SKM-1 (cell line): Measurements from ENCODE around the gene C19orf25.
"Not testable (repeated sequence)": the region's sequence is repeated elsewhere in the genome, so short reads cannot be mapped to it uniquely, and the experiment has no call there.

Experiments used
- DNase-seq: peaks from one replicate; lab custom pipeline; 2025; ENCODE audit not compliant: unreplicated experiment; lab: John Stamatoyannopoulos, UW

The C19orf25 gene

DNA sequence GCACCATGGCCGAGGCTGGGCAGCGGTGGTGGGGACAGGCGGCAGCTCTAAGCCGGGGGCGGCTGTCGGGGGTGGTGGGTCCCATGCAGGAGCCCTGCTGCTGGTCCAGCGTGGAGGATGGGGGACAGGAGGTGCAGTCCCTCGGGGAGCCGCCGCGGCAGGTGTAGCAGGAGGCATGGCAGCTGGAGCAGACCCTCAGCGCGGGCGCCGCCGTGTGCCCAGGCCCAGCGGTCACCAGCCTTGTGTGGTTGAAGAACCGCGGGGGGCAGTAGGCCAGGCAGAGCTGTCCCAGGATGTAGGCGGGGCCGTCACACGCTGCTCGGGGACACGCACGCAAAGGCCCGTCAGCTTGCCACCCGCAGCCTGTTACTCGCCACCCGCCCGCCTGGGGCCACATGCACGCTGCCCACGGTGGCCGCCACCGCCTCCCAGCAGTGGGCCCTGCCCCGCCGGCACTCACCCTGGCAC, 2.9 kb upstream of the C19orf25 start:
- DNase-seq = no peak

DNA sequence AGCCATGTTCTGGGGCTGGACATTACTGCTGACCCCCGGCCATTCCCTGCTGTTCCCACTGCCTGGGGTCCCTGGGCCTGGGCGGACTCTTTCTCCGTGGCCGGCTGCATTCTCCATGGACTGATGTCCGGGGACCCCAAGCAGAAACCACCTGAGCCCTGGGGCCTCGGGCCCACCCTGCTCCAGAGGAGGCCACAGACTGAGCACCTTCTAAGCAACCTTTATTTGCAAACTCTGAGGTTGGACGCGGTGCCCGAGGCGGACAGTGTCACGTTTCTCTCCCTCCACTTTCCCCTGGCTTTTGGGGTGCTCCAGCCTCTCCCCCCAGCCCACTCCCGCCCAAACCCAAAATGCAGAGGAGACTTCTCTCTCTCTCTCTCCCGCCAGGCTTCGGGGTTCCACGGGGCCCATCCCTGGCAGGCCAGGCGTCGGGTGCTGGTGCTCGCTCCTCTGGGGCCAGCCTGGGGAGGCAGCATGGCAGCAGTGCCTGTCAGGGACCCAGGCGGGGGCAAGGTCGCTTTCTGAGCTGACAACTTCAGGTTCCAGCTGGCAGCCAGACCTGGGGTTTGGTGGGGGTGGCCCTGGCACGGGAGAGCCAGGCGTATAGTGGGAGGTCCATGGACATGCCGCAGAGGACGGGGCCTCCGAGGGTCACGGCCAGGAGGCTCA, 2.3 kb upstream of the C19orf25 start:
- DNase-seq = no peak

DNA sequence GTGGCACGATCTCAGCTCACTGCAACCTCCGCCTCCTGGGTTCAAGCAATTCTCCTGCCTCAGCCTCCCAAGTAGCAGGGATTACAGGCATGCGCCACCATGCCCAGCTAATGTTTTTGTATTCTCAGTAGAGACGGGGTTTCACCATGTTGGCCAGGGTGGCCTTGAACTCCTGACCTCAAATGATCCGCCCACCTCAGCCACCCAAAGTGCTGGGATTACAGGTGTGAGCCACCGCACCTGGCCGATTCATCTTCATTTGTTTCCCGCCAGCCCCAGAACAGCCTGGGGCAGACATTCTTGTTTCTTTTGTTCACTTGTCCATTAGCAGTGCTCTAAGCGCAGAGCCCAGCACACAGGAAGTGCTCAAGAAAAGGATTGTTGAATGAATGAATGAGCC, 2.0 kb downstream of the C19orf25 start:
- not testable (repeated sequence) for DNase-seq

- DNase-seq = no peak
Measured at GRCh38 chr19:1475751-1476437, 3.1 kb downstream of the C19orf25 start.

DNA sequence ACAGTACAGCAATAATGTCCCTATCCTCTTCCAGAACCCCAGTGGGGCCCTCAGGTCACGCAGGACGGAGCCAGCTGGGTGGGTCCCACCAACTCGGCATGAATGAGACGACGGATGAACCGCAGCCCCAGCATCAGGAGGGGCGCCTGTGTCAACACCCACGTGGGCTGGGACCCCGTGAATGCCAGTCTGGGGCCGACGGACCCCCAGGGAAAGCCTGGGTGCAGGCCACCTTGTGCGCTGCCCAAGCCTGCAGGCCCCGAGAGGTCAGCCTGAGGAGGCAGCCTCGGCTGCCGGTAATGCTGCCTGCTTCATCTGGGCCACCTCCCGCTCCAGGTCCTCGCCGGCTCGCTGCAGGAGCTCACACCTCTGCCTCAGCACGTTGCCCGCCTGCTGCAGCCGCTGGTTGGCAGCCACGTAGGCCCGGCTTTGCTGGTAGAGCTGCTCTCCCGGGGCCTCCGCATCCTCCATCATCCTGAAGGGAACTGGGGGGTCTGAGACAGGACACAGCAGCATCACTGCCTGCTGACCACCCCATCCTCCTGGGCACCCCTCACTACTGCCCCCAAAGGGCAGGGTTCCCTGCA, 4.2 kb downstream of the C19orf25 start:
- no peak for DNase-seq

DNA sequence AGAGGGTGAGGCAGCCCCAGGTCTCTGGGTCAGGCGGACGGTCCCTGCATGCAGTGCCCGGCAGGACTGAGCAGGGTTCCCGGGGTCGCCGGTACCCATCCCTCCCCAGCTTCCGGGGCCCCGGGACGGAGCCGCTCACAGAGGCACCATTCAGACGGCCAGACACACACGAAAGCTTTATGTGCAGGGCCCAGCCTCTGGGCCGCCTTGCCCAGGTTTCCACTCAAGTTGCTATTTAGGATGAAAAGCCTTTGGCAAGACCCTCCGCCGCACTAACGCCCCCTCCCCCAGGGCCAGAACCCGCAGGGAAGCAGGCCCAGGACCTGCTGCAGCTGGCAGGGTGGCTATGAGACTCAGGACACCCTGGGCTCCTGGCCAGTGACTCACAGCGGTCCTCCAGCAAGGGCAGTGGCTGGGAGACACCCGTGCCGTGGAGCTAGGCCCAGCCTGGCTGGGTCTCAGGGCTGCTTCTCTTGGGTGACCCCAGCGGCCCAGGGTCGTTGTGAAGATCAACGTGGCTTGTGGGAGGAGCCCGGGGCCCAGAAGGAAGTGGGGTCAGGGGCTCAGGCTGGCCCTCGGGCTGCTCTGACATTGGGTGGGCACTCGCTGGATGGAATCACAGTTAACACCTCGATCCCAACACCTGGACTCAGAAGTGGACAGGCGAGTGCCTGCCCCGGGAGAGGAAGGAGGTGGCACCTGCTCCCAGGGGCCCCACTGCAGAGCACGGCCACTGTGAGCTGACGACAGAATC, 4.8 kb downstream of the C19orf25 start:
- no peak for DNase-seq

- no peak for DNase-seq
Measured at GRCh38 chr19:1473085-1473851, 5.7 kb downstream of the C19orf25 start.

GRCh38 chr19:1472231-1473084, 6.6 kb downstream of the C19orf25 start:
- DNase-seq = no peak

DNA sequence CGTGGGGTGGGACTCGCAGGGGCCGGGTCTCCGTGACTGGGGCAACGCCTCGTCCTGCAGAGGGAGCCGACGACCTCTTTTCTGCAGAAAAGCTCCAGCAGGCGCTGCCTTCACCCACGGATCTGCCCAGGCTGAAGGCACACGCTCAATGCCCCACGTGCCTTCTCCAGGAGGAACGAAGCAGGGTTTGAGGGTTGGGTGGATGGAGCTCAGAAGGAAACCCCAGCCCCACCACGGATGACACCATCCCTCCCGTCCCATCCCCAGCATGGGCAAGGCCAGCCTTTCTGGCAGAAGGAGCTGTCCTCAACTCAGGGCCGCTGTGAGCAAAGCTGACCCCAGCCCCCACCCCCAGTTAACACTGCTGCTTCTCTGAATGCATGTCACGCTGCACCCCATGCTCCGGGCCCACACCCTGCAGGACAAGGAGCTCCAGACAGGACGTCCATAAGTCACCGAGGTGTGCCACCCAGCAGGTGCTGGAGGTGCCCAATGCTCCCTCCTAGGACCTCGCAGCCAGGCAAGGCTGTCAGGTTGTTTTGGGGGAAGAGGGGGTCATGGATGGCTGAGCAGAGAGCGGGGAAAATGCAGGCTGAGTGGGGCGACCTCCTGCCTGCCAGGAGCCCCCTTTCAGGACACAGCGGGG, 7.4 kb downstream of the C19orf25 start:
- no peak for DNase-seq

DNA sequence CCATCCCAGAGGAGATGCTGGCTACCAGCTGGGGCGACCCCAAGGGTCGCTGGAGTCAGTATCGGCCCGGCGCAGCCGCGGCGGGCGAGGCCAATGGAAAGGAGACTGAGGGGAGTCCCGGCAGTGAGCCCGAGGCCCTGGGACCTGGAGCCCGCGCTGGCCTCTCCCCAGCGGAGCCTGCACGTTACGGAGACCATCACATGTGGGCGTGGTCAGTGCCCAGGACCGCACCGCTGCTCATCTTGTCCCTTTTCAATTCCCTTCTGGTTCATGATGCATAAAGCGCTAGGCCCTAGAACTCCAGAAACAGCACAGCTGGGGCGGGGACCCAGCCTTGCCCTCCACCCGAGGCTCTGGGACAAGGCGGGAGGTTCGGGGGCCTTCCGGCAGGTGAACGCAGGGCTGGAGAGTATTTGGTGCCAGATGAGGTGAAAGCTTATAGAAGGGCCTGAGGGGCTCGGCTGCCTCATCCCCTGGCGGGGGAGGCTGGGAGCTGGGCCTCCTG, 8.0 kb downstream of the C19orf25 start:
- DNase-seq = no peak

DNA sequence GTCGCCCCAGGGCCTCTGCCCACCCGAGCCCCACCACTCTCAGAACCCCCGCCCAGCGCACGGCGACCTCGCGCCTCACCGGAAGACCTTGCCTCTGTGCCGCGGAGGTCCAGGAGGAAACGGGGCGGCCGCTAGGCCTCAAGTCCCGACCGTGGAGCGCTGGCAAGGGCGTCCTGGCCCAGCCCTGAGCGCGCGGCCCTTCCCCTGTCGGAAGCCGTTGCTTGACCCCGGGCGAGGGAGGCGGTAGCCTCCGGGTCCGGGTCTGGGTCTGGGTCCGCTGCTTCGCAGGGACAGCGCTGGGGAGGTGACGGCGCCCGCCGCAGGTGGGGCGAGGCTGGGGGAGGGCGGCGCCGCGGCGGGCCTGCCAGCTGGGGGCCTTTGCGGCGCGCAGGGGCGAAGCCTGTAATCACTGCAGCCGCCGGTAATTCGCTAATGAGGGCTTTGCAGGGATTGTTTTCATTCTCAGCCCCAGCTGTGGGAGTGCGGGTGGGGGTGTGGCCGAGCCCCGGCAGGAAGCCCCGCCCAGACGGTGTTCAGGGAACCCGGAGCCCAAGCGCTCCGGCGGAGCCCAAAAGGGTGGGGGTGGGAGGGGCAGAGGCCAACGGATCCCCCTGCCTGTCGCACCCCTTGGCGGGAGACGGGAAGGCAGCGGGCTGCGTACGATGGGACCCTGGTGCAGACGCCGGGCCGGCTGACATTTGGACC, 8.6 kb downstream of the C19orf25 start:
- DNase-seq = no peak

GRCh38 chr19:1470055-1470304, 9.0 kb downstream of the C19orf25 start:
- DNase-seq = no peak

GRCh38 chr19:1469255-1470054, 9.6 kb downstream of the C19orf25 start:
- no peak for DNase-seq

- DNase-seq = no peak
Measured at GRCh38 chr19:1468821-1469254, 10.2 kb downstream of the C19orf25 start.

DNA sequence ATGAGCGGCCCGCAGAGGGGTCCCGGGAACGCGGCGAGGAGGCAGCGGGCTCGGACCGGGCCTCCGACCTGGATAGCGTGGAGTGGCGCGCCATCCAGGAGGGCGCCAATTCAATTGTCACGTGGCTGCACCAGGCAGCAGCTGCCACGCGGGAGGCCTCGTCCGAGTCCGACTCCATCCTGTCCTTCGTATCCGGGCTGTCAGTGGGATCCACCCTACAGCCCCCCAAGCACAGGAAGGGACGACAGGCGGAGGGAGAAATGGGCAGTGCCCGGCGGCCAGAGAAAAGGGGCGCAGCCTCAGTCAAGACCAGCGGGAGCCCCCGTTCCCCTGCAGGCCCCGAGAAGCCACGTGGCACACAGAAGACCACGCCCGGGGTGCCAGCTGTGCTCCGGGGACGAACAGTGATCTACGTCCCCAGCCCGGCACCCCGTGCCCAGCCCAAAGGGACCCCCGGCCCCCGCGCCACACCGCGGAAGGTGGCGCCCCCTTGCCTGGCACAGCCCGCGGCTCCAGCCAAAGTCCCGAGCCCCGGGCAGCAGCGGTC, 10.7 kb downstream of the C19orf25 start:
- DNase-seq = no peak

GRCh38 chr19:1467490-1468273, 11.3 kb downstream of the C19orf25 start:
- DNase-seq = no peak

GRCh38 chr19:1467215-1467489, 11.9 kb downstream of the C19orf25 start:
- no peak for DNase-seq
